ENCODE measurements around the gene FRK. TPM values are rescaled to one million over a fixed set of nuclear protein-coding genes. Genes with fewer than 3 reads are reported as not detected.

The FRK gene
- total RNA-seq, 1 donor from 2014 or later = 1.6 TPM

GRCh38 chr6:116025405-116025804 is 35.3 kb downstream of the FRK start:
- H3K9ac ChIP-seq (ENCODE audit: low read depth in 1 of 3, low read length in 3 of 3) = no peak overlapping the region
- no peaks in the 10 kb centered on the region for H3K36me3 ChIP-seq (ENCODE audit: control insufficient read depth in 3 of 3, insufficient read depth in 3 of 3, low read length in 3 of 3)
- no peak overlapping the region for H3K4me3 ChIP-seq (ENCODE audit: low read length in 3 of 3)
- no peak overlapping the region for H3K27ac ChIP-seq (ENCODE audit: low read depth, low read length)
- peaks cover 0 to 2% (median 1%) of the 10 kb centered on the region in 3 donors for H3K4me1 ChIP-seq (ENCODE audit: control insufficient read depth in 3 of 3, insufficient read depth in 3 of 3, low read length in 3 of 3)
- H3K9me3 ChIP-seq (ENCODE audit: control insufficient read depth in 3 of 3, low read length in 3 of 3) = no peaks in the 10 kb centered on the region
- no peaks in the 10 kb centered on the region for H3K27me3 ChIP-seq (ENCODE audit: control insufficient read depth in 3 of 3, insufficient read depth in 3 of 3, low read length in 3 of 3)

DNA sequence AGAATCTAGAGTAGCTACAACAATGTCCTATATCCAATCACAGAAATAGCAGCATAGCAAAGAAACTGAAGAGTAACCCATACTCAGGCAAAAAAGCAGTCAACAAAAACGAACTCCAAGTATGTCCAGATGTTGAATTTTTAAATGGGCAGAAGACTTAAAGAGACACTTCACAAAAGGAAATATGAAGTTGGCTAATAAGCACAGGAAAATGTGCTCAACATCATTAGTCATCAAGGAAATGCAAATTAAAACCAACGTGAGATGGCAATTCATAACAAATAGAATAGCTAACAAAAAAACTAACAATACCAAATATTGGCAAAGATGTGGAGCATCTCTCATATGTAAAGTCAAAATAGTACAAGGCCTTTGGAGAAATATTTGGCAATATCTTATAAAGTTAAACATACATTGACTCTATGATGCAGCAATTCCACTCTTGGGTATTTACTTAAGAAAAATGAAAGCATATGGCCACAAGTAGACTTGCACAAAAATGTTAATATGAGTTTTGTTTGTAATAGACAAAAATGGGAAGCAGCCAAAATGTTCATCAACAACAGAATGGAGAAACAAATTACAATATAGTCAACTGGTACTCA is 37.7 kb downstream of the FRK start:
- H3K9me3 ChIP-seq (ENCODE audit: control insufficient read depth in 3 of 3, low read length in 3 of 3) = no peaks in the 10 kb centered on the region
- no peaks in the 10 kb centered on the region for H3K27me3 ChIP-seq (ENCODE audit: control insufficient read depth in 3 of 3, insufficient read depth in 3 of 3, low read length in 3 of 3)
- no peaks in the 10 kb centered on the region for H3K4me1 ChIP-seq (ENCODE audit: control insufficient read depth in 3 of 3, insufficient read depth in 3 of 3, low read length in 3 of 3)
- no peaks in the 10 kb centered on the region for H3K36me3 ChIP-seq (ENCODE audit: control insufficient read depth in 3 of 3, insufficient read depth in 3 of 3, low read length in 3 of 3)
- no peak overlapping the region for H3K9ac ChIP-seq (ENCODE audit: low read depth in 1 of 3, low read length in 3 of 3)
- H3K4me3 ChIP-seq (ENCODE audit: low read length in 3 of 3) = no peak overlapping the region
- H3K27ac ChIP-seq (ENCODE audit: low read depth, low read length) = no peak overlapping the region

- no peak overlapping the region for H3K27ac ChIP-seq (ENCODE audit: low read depth, low read length)
- H3K36me3 ChIP-seq (ENCODE audit: control insufficient read depth in 3 of 3, insufficient read depth in 3 of 3, low read length in 3 of 3) = no peaks in the 10 kb centered on the region
- H3K27me3 ChIP-seq (ENCODE audit: control insufficient read depth in 3 of 3, insufficient read depth in 3 of 3, low read length in 3 of 3) = no peaks in the 10 kb centered on the region
- H3K9me3 ChIP-seq (ENCODE audit: control insufficient read depth in 3 of 3, low read length in 3 of 3) = no peaks in the 10 kb centered on the region
- no peak overlapping the region for H3K4me3 ChIP-seq (ENCODE audit: low read length in 3 of 3)
- H3K9ac ChIP-seq (ENCODE audit: low read depth in 1 of 3, low read length in 3 of 3) = no peak overlapping the region
- peaks cover 0 to 10% (median 0%) of the 10 kb centered on the region in 3 donors for H3K4me1 ChIP-seq (ENCODE audit: control insufficient read depth in 3 of 3, insufficient read depth in 3 of 3, low read length in 3 of 3)
Measured at GRCh38 chr6:116020738-116021137, 40.0 kb downstream of the FRK start.

- Histone ChIP-seq H3K27ac (ENCODE audit: low read depth, low read length) (no peak overlapping the region), H3K36me3 (ENCODE audit: control insufficient read depth in 3 of 3, insufficient read depth in 3 of 3, low read length in 3 of 3) (no peaks in the 10 kb centered on the region), H3K4me3 (ENCODE audit: low read length in 3 of 3) (no peak overlapping the region), H3K27me3 (ENCODE audit: control insufficient read depth in 3 of 3, insufficient read depth in 3 of 3, low read length in 3 of 3) (no peaks in the 10 kb centered on the region), H3K4me1 (ENCODE audit: control insufficient read depth in 3 of 3, insufficient read depth in 3 of 3, low read length in 3 of 3) (peaks cover 0 to 15% (median 0%) of the 10 kb centered on the region in 3 donors), H3K9ac (ENCODE audit: low read depth in 1 of 3, low read length in 3 of 3) (no peak overlapping the region), H3K9me3 (ENCODE audit: control insufficient read depth in 3 of 3, low read length in 3 of 3) (no peaks in the 10 kb centered on the region)
Measured at GRCh38 chr6:116019428-116019827, 41.3 kb downstream of the FRK start.

- H3K4me1 ChIP-seq (ENCODE audit: control insufficient read depth in 3 of 3, insufficient read depth in 3 of 3, low read length in 3 of 3) = peaks cover 0 to 15% (median 0%) of the 10 kb centered on the region in 3 donors
- H3K4me3 ChIP-seq (ENCODE audit: low read length in 3 of 3) = no peak overlapping the region
Measured at GRCh38 chr6:116018976-116019375, 41.7 kb downstream of the FRK start.

DNA sequence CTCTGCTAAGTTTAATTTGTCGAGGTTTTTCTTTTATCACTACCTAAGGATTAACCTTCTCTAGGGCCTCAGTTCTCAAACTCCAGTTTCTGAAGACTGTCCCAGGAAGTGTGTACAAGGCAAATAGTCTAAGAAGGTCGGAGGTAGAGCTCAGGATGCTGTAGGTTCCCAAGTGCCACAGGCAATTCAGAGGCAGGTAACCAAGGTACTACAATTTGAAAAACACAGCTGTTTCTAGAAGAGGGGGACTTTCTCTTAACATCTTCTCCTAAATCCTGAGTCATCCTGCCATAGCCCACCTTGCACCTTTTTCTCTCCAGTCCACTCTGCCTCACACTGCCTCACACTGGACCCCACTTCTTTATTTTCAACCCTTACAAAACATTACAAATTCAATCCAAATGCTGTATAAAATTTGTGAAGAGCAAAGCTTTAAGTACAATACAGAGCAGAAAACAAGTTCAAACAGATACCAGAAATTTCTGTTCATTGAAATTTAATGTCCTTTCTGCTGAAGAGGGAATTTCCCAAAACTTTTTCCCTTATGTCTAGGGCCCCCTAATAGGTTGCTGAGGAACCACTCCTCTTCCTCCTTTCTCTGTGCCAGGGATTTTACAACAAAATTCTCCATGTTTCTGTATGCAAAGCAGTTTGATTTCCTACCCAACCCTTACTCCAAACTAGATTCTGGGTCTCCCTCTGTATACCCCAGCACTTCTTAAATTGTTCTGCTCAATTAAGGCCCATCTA is 43.0 kb downstream of the FRK start:
- Histone ChIP-seq H3K27me3 (ENCODE audit: control insufficient read depth in 3 of 3, insufficient read depth in 3 of 3, low read length in 3 of 3) (no peaks in the 10 kb centered on the region), H3K4me1 (ENCODE audit: control insufficient read depth in 3 of 3, insufficient read depth in 3 of 3, low read length in 3 of 3) (peaks cover 0 to 17% (median 0%) of the 10 kb centered on the region in 3 donors), H3K36me3 (ENCODE audit: control insufficient read depth in 3 of 3, insufficient read depth in 3 of 3, low read length in 3 of 3) (no peaks in the 10 kb centered on the region), H3K4me3 (ENCODE audit: low read length in 3 of 3) (no peak overlapping the region), H3K9me3 (ENCODE audit: control insufficient read depth in 3 of 3, low read length in 3 of 3) (no peaks in the 10 kb centered on the region), H3K9ac (ENCODE audit: low read depth in 1 of 3, low read length in 3 of 3) (no peak overlapping the region), H3K27ac (ENCODE audit: low read depth, low read length) (no peak overlapping the region)

More at GRCh38 chr6:116018976-116019375, 41.7 kb downstream of the FRK start:
- no peaks in the 10 kb centered on the region for H3K27me3 ChIP-seq (ENCODE audit: control insufficient read depth in 3 of 3, insufficient read depth in 3 of 3, low read length in 3 of 3)
- H3K27ac ChIP-seq (ENCODE audit: low read depth, low read length) = no peak overlapping the region
- no peaks in the 10 kb centered on the region for H3K9me3 ChIP-seq (ENCODE audit: control insufficient read depth in 3 of 3, low read length in 3 of 3)
- no peaks in the 10 kb centered on the region for H3K36me3 ChIP-seq (ENCODE audit: control insufficient read depth in 3 of 3, insufficient read depth in 3 of 3, low read length in 3 of 3)
- H3K9ac ChIP-seq (ENCODE audit: low read depth in 1 of 3, low read length in 3 of 3) = no peak overlapping the region

GRCh38 chr6:116016846-116017545 is 43.7 kb downstream of the FRK start:
- no peaks in the 10 kb centered on the region for H3K27me3 ChIP-seq (ENCODE audit: control insufficient read depth in 3 of 3, insufficient read depth in 3 of 3, low read length in 3 of 3)
- no peak overlapping the region for H3K27ac ChIP-seq (ENCODE audit: low read depth, low read length)
- peaks cover 0 to 21% (median 0%) of the 10 kb centered on the region in 3 donors for H3K4me1 ChIP-seq (ENCODE audit: control insufficient read depth in 3 of 3, insufficient read depth in 3 of 3, low read length in 3 of 3)
- H3K9me3 ChIP-seq (ENCODE audit: control insufficient read depth in 3 of 3, low read length in 3 of 3) = no peaks in the 10 kb centered on the region
- H3K9ac ChIP-seq (ENCODE audit: low read depth in 1 of 3, low read length in 3 of 3) = no peak overlapping the region
- H3K4me3 ChIP-seq (ENCODE audit: low read length in 3 of 3) = no peak overlapping the region
- no peaks in the 10 kb centered on the region for H3K36me3 ChIP-seq (ENCODE audit: control insufficient read depth in 3 of 3, insufficient read depth in 3 of 3, low read length in 3 of 3)

DNA sequence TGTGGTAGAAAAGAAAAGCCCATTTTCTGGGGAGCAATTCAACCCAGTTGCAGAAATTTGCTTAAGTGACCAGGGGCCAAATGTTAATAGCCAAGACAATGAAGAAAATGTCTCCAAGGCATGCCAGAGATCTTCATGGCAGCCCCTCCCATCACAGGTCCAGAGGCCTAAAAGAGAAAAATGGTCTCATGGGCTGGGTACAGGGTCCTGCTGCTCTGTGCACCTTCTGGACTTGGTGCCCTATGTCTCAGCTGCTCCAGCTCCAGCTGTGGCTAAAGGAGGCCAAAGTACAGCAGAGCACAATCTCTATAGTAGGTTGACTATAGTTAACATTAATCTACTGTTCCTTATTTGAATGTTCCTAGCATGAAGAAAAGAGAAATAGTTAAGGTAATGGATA is 44.7 kb downstream of the FRK start:
- Histone ChIP-seq H3K36me3 (ENCODE audit: control insufficient read depth in 3 of 3, insufficient read depth in 3 of 3, low read length in 3 of 3) (no peaks in the 10 kb centered on the region), H3K9me3 (ENCODE audit: control insufficient read depth in 3 of 3, low read length in 3 of 3) (no peaks in the 10 kb centered on the region), H3K4me1 (ENCODE audit: control insufficient read depth in 3 of 3, insufficient read depth in 3 of 3, low read length in 3 of 3) (peaks cover 0 to 26% (median 0%) of the 10 kb centered on the region in 3 donors), H3K9ac (ENCODE audit: low read depth in 1 of 3, low read length in 3 of 3) (no peak overlapping the region), H3K4me3 (ENCODE audit: low read length in 3 of 3) (no peak overlapping the region), H3K27me3 (ENCODE audit: control insufficient read depth in 3 of 3, insufficient read depth in 3 of 3, low read length in 3 of 3) (no peaks in the 10 kb centered on the region), H3K27ac (ENCODE audit: low read depth, low read length) (no peak overlapping the region)

DNA sequence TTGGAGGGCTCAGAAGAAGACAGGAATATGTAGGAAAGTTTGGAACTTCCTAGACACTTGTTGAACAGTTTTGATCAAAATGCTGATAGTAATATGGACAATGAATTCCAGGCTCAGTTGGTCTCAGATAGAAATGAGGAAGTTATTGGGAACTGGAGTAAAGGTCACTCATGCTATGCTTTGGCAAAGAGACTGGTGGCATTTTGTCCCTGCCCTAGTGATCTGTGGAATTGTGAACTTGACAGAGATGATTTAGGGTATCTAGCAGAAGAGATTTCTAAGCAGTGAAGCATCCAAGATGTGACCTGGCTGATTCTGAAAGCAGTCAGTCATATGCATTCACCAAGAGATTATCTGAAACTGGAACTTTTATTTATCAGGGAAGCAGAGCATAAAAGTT is 45.1 kb downstream of the FRK start:
- Histone ChIP-seq H3K27me3 (ENCODE audit: control insufficient read depth in 3 of 3, insufficient read depth in 3 of 3, low read length in 3 of 3) (no peaks in the 10 kb centered on the region), H3K9ac (ENCODE audit: low read depth in 1 of 3, low read length in 3 of 3) (no peak overlapping the region), H3K4me1 (ENCODE audit: control insufficient read depth in 3 of 3, insufficient read depth in 3 of 3, low read length in 3 of 3) (peaks cover 0 to 27% (median 0%) of the 10 kb centered on the region in 3 donors), H3K27ac (ENCODE audit: low read depth, low read length) (no peak overlapping the region), H3K4me3 (ENCODE audit: low read length in 3 of 3) (no peak overlapping the region), H3K9me3 (ENCODE audit: control insufficient read depth in 3 of 3, low read length in 3 of 3) (no peaks in the 10 kb centered on the region), H3K36me3 (ENCODE audit: control insufficient read depth in 3 of 3, insufficient read depth in 3 of 3, low read length in 3 of 3) (no peaks in the 10 kb centered on the region)

DNA sequence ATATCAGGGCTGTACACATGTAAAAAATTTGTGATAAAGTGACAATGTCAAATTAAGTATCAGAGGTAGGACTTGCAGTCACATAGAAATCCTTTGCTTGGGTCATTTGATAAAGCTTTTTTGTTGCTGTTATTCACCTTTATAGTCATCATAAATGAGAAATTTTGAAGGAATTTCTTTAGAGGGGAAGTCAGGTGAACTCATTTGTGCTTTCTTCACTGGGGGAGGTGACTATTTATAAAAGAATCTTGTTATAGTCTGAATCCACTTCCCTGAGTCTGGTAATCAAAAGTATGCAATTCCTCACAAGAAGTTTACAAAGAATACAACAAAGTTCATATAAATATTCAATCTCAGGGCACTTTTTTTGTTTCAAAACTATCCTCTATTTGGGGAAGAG is 47.7 kb downstream of the FRK start:
- Histone ChIP-seq H3K4me1 (ENCODE audit: control insufficient read depth in 3 of 3, insufficient read depth in 3 of 3, low read length in 3 of 3) (peaks cover 0 to 30% (median 4%) of the 10 kb centered on the region in 3 donors), H3K9ac (ENCODE audit: low read depth in 1 of 3, low read length in 3 of 3) (no peak overlapping the region), H3K9me3 (ENCODE audit: control insufficient read depth in 3 of 3, low read length in 3 of 3) (no peaks in the 10 kb centered on the region), H3K36me3 (ENCODE audit: control insufficient read depth in 3 of 3, insufficient read depth in 3 of 3, low read length in 3 of 3) (no peaks in the 10 kb centered on the region), H3K4me3 (ENCODE audit: low read length in 3 of 3) (no peak overlapping the region), H3K27ac (ENCODE audit: low read depth, low read length) (no peak overlapping the region), H3K27me3 (ENCODE audit: control insufficient read depth in 3 of 3, insufficient read depth in 3 of 3, low read length in 3 of 3) (no peaks in the 10 kb centered on the region)
